Pancreas (tissue), 10 donors: Measurements from ENCODE around the gene ELP5. TPM values are rescaled to one million over a fixed set of nuclear protein-coding genes. Genes with fewer than 3 reads are reported as not detected.
A peak's percentile ranks its signal among the peaks of the same experiment; 100 is the strongest.

Experiments
- ATAC-seq, 4 donors: fragments of 200-7000 bp; cut with Tn5 transposase; one replicate each; pipeline versions ENCODE4 v1.8.0 to v1.9.1; 2020; ENCODE audit warnings: mild to moderate bottlenecking in 4 of 4, moderate library complexity in 4 of 4
- DNase-seq, 6 donors: peaks; one replicate each; pipeline ENCODE4 v3.0.0-alpha.2; 2020
- FAIRE-seq: peaks from 2 replicates; lab custom pipeline; 2012; peaks lifted over from hg19 to GRCh38; lab: Jason Lieb, UNC
- H3K27ac ChIP-seq, 4 donors: fragments of 200-600 bp; sonication (generic); 1 replicate in 3 of 4; 2 replicates in 1 of 4; pipeline versions ENCODE4 v1.5.0 to v1.8.0; 2020
- H3K27me3 ChIP-seq, 4 donors: fragments of 200-600 bp; one replicate each; pipeline ENCODE4 v1.8.0; 2021
- H3K36me3 ChIP-seq, 3 donors: fragments of 200-600 bp; sonication (generic) in 1 of 3; one replicate each; pipeline versions ENCODE4 v1.5.0 to v1.8.0; 2020 to 2021
- H3K4me1 ChIP-seq, 3 donors: fragments of 200-600 bp; one replicate each; pipeline ENCODE4 v1.8.0; 2021
- H3K4me3 ChIP-seq, 4 donors: fragments of 200-600 bp; sonication (generic) in 2 of 4; one replicate each; pipeline versions ENCODE4 v1.5.0 to v1.8.0; 2020 to 2021
- H3K9me3 ChIP-seq, 4 donors: fragments of 200-600 bp; one replicate each; pipeline ENCODE4 v1.8.0; 2021
- CTCF ChIP-seq, 4 donors: fragments of 200-600 bp; sonication (generic) in 3 of 4; IDR thresholded peaks; one replicate each; pipeline versions ENCODE4 v1.5.0 to v1.8.0; 2021; ENCODE audit warnings: antibody characterized with exemption in 4 of 4
- WGBS, 2 donors: extraction: QIAGEN DNeasy Blood & Tissue Kit; methylation state at CpG; one replicate each; pipeline ENCODE4 v1.1.7; 2013; 5-methylcytosine and 5-hydroxymethylcytosine counted together
- intact Hi-C, 3 donors: fragments of 100-400 bp; cut with DNase I; formaldehyde crosslinking; loops; one replicate each; pipeline versions ENCODE4 v1.11.1 to v1.14.2; 2022
- polyA plus RNA-seq, 2 donors: library from polyadenylated mRNA; stranded (reverse); fragments of 200-250 nt; gene quantifications; one replicate each; pipeline ENCODE4 v1.2.3, GENCODE V29; 2013
- total RNA-seq, 6 donors: library from RNA; stranded (reverse); fragmentation: NEBNext Ultra II Directional in 4 of 6; extraction: Animal tissue kit (Norgen Biotek cat#: 25700) in 4 of 6; gene quantifications; one replicate each; pipeline versions ENCODE4 v1.2.1 to v1.2.4, GENCODE V29; 2021 to 2023
- donor health status: healthy with polysubstance abuse.
- donor health status: DM: no; HTN: no; CAD: no; lungs with moderate emphysema.
- donor health status: DM: no; HTN: no; CAD: no.
- donor health status: control.
- donor health status: control.
- donor health status: Bipolar disorder and iron deficiency.
- donor health status: DM: yes; HTN: yes; CAD: no.
- donor health status: DM: no; HTN: no; CAD: no.
- donor health status: DM: no; HTN: no; CAD: no.
- donor health status: DM: yes; HTN: yes; CAD: no.

Gene ELP5
- total and polyA plus RNA-seq, 8 donors = 11.7 to 41.1 (median 19.5) TPM

DNA sequence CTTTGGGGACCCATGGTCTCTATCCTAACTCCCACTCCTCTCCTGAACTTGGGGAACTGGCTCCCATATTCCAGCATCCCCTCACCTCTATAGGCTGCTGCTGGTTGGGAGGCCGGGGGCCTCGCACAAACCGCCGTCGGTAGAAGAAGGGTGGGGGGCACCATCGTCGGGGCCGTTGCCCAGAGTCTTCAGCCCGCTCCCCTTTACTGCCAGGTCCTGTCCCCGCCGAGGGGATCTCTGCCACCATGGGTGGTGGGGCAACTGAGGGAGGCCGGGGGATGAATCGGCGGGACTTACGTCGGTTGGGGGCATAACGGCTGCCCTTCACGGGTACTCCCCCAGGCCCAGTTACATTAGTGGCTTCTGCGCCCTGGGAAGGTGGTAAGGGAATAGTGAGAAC, 38.2 kb downstream of the ELP5 start:
- intact Hi-C loops = loop anchor here in 1 of 3 donors (10.0 kb wide), 1 partner anchor 245 kb away; the partner anchor contains the start of gene SLC16A11
- ATAC-seq (no peak), DNase-seq (no peak), FAIRE-seq (no peak)
- Histone ChIP-seq H3K9me3 (no peaks in the 10 kb centered on the region), H3K4me3 (no peak overlapping the region), H3K27me3 (no peaks in the 10 kb centered on the region), H3K27ac (no peak overlapping the region), H3K36me3 (no peaks in the 10 kb centered on the region), H3K4me1 (peaks cover 0 to 11% (median 4%) of the 10 kb centered on the region in 3 donors)
- WGBS, 2 donors = 86 to 88% methylated on average over 19 of the region's 19 CpGs
- no peak for TF ChIP-seq CTCF (IDR thresholded peaks at IDR 0.05)

DNA sequence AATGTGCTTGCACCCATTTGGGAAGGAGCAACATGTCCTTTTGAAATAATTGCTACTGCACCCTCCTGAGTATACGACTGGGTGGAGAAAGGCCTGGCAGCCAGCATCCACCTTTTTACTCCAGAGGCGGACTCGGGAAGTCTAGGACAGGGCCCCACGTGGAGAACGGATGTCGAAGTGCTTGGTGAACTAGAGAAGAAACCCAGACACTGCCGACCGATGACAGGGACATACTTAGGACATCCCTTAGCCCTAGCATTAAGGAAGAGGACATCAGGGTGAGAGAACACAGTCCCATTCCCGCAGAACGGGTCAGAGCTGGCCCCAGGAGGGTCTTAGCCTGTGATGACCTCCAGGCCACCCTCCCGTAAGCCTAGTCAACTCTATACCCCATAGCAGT, 38.7 kb downstream of the ELP5 start:
- 74 to 81% methylated on average over 11 of the region's 11 CpGs for WGBS, 2 donors
- FAIRE-seq = no peak
- Histone ChIP-seq H3K4me3 (no peak overlapping the region), H3K27ac (no peak overlapping the region), H3K9me3 (no peaks in the 10 kb centered on the region), H3K27me3 (no peaks in the 10 kb centered on the region), H3K4me1 (peaks cover 0 to 14% (median 5%) of the 10 kb centered on the region in 3 donors), H3K36me3 (no peaks in the 10 kb centered on the region)
- intact Hi-C loops = loop anchor here in 1 of 3 donors (10.0 kb wide), 1 partner anchor 246 kb away; the partner anchor contains the start of gene SLC16A11
- TF ChIP-seq CTCF (IDR thresholded peaks at IDR 0.05) = no peak
- ATAC-seq = no peak
- DNase-seq = no peak

DNA sequence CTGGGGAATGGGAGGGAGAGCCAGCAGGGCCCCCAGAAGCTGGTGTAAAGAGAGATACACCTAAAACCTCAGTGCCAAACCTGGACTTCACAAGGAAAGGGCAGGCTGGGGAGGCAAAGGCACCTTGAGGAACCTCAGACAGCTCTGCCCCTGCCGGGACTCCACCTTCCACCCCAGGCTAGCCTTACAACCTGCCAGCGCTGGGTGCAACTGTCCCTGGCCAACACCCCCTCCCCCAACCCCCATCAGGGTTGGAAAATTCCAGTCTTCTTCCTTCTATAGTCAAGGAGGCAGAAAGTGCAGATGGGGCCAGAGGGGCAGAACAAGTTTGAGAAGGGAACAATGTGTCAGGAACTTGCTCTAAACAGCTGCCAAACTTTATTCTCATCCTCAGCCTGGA, 40.2 kb downstream of the ELP5 start:
- no peak for TF ChIP-seq CTCF (IDR thresholded peaks at IDR 0.05)
- DNase-seq (no peak), ATAC-seq (no peak), FAIRE-seq (no peak)
- no peaks in the 10 kb centered on the region for H3K9me3 ChIP-seq
- no peaks in the 10 kb centered on the region for H3K27me3 ChIP-seq
- H3K36me3 ChIP-seq = no peaks in the 10 kb centered on the region
- no peak overlapping the region for H3K4me3 ChIP-seq
- H3K27ac ChIP-seq = no peak overlapping the region
- H3K4me1 ChIP-seq = peaks cover 0 to 18% (median 13%) of the 10 kb centered on the region in 3 donors
- WGBS, 2 donors = 73 to 81% methylated on average over 2 of the region's 2 CpGs
- intact Hi-C loops = loop anchor here in 1 of 3 donors (10.0 kb wide), 1 partner anchor 247 kb away; the partner anchor contains the start of gene SLC16A11

DNA sequence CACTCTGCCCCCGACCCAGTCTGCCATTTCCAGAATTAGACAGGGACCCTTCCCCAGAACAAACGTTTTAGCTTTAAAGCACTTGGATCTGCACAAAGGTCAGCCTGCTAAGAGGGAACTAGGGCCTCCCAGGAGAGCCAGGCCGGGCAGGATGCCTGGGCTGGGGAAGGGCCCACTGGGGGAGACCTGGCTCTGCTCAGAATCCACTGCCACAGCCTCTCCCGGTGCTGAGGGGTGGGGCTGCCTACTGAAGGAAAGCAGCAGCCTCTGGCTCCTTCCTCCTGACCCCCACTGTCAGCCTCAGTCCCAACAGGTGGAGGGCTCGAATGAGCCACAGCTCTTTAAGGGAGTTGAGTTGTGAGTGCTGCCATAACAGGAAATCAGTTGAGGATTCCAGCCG, 40.7 kb downstream of the ELP5 start:
- WGBS, 2 donors = 55 to 59% methylated on average over 6 of the region's 6 CpGs
- ATAC-seq (no peak), DNase-seq (no peak), FAIRE-seq (no peak)
- Histone ChIP-seq H3K27me3 (no peaks in the 10 kb centered on the region), H3K4me1 (peaks cover 0 to 18% (median 13%) of the 10 kb centered on the region in 3 donors), H3K9me3 (no peaks in the 10 kb centered on the region), H3K36me3 (no peaks in the 10 kb centered on the region), H3K4me3 (no peak overlapping the region), H3K27ac (no peak overlapping the region)
- no peak for TF ChIP-seq CTCF (IDR thresholded peaks at IDR 0.05)
- intact Hi-C loops = loop anchor here in 1 of 3 donors (10.0 kb wide), 1 partner anchor 248 kb away; the partner anchor contains the start of gene SLC16A11

DNA sequence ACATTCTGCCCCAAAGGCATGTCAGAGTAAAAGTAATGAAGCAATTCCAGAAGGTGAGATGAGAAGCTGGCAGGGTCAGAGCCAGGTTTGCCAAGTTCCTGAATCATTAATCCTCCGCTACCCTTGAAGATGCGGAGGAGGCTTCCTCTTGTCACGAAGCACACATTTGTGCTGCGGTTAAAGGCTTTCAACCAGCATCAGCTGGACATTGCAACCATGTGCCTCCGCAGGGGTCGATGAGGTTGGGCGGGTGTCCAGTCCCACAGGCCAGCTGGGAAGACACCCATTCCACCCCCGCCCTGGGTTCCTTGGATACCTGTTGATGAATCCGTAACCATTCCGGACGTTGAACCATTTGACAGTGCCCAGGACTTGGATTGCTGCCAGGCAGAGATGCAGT, 41.1 kb downstream of the ELP5 start:
- FAIRE-seq = no peak
- Histone ChIP-seq H3K27me3 (no peaks in the 10 kb centered on the region), H3K36me3 (no peaks in the 10 kb centered on the region), H3K27ac (no peak overlapping the region), H3K4me3 (no peak overlapping the region), H3K9me3 (no peaks in the 10 kb centered on the region), H3K4me1 (peaks cover 0 to 18% (median 13%) of the 10 kb centered on the region in 3 donors)
- no peak for TF ChIP-seq CTCF (IDR thresholded peaks at IDR 0.05)
- ATAC-seq = no peak
- intact Hi-C loops = loop anchor here in 1 of 3 donors (10.0 kb wide), 1 partner anchor 248 kb away; the partner anchor contains the start of gene SLC16A11
- peak in 2 of 6 donors; percentile 26 to 69 for DNase-seq
- WGBS, 2 donors = 82% methylated on average over 11 of the region's 11 CpGs
